ENCODE results near the gene BCKDHA.
A peak's percentile ranks its signal among the peaks of the same experiment; 100 is the strongest.
"Not testable (repeated sequence)": the region's sequence is repeated elsewhere in the genome, so short reads cannot be mapped to it uniquely, and the experiment has no call there.

Gene BCKDHA

DNA sequence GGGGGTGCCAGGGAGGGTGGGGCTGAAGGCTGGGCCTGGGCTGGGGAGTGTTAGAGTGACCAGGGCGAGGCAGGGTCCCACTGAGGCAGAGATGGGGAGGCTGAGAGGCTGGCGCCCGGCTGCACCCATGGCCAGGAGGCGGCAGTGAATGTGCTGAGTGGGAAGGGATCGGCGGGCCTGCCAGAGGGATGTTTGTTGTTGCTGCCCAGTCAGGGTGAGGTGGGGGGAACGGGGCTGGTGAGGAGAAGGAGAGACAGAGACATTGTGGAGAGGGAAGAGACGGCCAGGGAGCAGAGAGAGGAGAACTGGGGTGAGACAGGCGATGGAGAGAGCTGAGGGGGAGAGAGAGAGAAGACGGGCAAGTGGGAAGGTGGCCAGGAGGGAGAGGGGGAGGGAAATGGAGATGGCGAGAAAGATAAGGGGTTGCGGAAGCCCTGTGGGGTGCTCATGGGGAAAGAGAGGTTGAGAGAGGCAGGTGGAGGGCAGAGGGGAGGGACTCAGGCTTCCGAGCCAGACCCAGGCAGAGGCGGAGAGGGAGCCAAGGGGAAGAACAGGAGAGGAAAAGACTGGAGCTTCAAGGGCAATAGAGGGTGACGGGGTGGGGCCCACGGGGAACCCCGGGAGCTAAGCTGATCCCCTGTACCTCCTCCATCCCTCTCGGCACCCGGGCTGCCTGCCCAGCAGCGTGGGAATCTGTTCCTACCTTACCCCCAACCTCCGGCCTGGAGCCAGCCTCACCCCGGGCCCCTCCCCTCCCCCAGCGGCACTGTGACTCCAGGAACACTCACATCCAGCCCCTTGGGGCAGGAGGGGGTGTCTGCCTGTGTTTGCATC, 30.2 kb downstream of the BCKDHA start:
- no peak for DNase-seq

DNA sequence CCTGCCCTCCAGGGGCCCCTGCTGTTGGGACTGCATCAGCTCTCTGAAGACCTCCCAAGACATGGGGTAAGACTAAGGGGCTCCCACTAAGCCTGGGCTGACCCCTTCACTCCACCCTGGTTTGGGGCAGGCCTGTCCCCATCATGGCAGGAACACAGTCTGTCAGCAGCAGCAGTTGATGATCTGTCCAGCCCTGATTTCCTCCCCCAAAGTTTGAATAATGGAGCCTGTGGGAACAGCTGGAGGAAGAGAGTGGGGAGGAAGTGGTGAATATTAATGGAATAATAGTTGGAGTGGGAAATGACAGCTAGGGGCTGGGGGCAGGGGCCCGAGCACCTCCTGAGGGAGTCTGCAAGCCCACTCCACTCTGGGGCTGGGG, 30.9 kb downstream of the BCKDHA start:
- DNase-seq = no peak

DNA sequence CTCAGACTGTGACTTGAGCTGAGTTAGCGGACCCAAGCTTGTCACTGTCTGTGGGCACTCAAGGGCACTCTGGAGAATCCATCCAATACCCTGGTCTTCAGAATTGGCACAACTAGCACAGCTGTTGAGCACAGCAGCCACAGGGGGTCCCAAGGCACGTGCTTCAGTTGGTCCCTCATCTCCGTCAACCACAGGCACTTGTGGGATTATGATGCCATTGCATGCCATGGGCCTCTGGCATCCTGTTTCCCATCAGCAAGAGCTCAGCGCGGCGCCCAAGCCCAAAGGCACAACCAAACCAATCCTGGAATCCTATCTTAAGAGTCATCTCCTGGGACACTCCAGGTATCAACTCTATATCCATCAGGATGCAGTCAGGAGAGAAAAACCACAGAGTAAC, 33.3 kb downstream of the BCKDHA start:
- DNase-seq = no peak

GRCh38 chr19:41431426-41432386, 34.1 kb downstream of the BCKDHA start:
- DNase-seq = no peak

- DNase-seq = no peak
Observed at GRCh38 chr19:41433171-41433570, 35.6 kb downstream of the BCKDHA start.

DNA sequence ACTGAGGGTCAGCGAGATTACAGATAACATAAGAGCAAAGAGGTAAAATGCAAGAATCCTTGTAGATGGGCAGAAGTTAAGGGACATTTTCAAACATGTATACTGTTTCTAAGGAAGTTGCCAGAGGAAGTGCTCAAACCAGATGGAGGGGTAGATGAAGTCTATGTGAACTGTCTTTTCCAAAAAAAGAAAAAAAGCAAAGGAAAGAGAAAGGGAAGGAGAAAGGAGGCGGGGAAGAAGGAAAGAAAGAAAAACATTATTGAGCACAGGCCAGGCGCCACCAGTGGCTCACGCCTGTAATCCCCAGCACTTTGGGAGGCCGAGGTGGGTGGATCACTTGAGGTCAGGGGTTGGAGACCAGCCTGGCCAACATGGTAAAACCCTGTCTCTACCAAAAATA, 36.8 kb downstream of the BCKDHA start:
- no peak for DNase-seq

- DNase-seq = not testable (repeated sequence)
Observed at GRCh38 chr19:41435376-41435775, 37.8 kb downstream of the BCKDHA start.

DNA sequence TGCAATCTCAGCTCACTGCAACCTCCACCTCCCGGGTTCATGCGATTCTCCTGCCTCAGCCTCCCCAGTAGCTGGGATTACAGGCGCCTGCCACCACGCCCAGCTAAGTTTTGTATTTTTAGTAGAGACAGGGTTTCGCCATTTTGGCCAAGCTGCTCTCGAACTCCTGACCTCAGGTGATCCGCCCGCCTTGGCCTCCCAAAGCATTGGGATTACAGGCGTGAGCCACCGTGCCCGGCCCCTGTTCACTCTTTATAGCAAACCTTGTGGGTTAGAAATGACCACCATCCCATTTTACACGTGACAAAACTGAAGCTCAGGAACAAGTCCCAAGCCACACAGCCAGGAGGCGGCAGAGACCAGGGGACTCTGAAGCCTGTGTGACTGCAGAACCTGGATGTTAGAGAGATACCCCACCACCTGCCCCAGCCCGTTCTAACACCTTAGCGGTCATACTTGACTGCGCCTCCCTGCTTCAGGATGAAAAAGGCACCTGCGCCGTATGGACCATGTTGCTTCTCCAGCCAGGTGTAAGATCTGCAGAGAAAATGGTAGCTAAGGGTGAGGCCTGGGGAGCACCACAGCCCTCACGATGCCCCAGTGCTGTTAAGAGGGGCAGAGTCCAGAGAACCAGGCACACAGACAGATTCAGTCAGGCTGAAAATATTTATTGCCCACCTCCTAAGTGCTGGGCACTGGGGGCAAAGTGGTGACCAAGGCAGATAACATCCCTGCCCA, 38.5 kb downstream of the BCKDHA start:
- no peak for DNase-seq

DNA sequence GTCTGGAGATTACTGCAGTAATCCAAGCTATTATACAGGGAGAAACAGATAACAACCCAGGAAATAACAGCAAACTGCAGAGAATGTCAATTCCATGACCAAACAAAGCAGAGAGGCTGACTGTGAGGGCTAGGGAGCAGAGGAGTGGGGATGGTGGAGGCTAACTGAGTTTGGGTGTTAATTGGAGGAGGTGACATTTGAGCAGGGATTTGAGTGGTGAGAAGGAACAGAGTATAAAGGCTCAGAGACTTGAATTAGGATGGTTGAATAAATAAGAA, 39.0 kb downstream of the BCKDHA start:
- no peak for DNase-seq

DNA sequence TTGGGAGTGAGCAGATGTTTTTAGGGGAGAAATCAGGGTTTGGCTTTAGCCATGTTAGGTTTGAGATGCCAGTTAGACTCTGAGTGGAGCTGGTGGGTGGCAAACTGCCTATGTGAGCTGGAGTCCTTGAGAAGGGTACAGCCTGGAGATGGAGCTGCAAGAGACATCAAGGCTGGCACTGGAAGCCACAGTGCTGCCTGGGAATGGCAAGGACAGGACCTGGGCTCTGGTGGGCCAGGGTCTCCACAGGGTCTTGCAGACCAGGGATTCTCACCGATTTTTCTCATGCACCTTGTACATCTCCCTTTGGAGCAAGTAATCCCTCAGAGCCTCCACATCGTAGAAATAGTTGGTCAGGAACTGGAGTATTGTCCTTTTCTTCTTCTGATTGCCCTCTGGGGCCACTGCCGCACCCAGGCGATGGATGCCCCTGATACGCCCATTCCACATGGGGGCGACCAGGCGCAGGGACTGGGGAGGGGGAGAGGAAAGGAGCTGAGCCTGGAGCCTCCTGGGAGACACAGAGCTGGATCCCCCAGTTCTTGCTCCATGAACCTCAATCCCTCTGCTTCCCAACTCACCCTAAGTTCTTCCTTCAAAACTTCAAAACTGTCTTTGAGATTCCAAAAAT, 40.4 kb downstream of the BCKDHA start:
- DNase-seq = no peak

GRCh38 chr19:41439441-41440222, 42.0 kb downstream of the BCKDHA start, which contains the start of gene DMAC2:
Gene DMAC2 (minus strand): TSS chr19:41439912. CDS start chr19:41439899, 13 bp downstream.
- DNase-seq = peak; percentile 95

DNA sequence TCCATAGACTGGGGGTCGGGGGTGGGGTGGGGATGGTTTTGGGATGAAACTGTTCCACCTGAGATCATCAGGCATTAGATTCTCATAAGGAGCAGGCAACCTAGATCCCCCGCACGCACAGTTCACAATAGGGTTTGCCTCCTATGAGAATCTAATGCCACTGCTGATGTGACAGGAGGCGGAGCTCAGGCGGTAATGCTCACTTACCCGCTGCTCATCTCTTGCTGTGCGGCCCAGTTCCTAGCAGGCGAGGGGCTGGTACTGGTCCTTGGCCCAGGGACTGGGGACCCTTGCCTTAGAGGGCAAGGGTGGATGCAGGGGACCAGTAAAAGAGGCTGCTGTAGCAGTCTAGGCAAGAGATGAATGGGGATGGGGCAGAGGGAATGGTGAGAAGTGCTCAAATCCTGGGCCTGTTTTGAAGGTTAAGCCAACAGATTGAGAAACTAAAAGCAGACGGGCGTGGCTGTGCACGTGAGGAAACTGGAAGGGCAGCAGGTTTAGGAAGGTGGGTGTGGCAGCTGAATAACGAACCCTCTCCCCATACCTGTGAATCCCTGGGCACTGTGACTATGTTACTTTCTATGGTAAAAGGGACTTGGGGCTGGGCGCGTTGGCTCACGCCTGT, 43.8 kb downstream of the BCKDHA start:
- no peak for DNase-seq

- DNase-seq = no peak
Observed at GRCh38 chr19:41442473-41443355, 45.1 kb downstream of the BCKDHA start, which contains the start of gene ERICH4. Gene ERICH4 (plus strand): TSS chr19:41443156. CDS start chr19:41443170, 14 bp downstream.

GRCh38 chr19:41443813-41444455, 46.3 kb downstream of the BCKDHA start:
- no peak for DNase-seq

- DNase-seq = no peak
Observed at GRCh38 chr19:41445575-41445974, 48.0 kb downstream of the BCKDHA start.

DNA sequence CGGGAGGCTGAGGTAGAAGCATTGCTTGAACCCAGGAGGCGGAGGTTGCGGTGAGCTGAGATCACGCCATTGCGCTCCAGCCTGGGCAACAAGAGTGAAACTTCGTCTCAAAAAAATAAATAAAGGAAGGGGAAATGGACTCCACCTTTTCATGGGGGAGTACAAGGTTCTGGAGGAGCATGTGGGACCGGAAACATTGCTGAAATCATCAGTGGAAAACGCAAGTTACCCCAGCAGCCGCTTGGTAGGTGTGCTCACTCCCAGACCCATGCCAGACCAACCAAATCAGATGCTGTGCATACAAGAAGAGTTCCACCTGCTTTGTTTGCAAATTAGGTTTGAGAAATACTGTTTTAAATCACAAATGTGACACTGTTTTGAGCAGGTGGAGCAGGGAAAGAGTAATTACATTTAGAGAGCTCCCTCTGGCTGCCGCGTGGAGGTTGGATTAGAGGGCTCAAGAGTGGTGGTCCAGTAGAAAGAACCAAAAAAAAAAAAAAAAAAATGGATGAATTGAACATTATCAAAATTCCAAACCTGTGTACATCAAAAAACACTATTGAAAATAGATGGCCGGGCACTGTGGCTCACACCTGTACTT, 50.2 kb downstream of the BCKDHA start:
- no peak for DNase-seq

- DNase-seq = peak; percentile 35
Observed at GRCh38 chr19:41449079-41449864, 51.7 kb downstream of the BCKDHA start.

DNA sequence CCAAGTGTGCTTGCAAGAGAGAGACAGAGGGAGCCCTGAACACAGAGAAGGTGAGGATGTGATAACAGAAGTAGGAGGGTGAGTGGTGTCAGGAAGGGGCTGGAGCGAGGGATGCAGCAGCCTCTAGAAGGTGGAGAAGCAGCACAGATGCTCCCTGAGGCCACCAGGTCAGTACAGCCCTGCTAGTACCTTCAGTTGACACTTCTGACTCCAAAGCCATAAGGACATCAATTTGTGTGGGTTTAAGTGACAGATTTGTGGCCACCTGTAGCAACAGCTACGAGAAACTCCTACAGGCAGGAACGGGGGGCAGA, 52.2 kb downstream of the BCKDHA start:
- DNase-seq = no peak
